Thyroid gland (tissue), 4 donors: ENCODE measurements around the gene TRIM3. TPM values are rescaled to one million over a fixed set of nuclear protein-coding genes. Genes with fewer than 3 reads are reported as not detected.

ENCODE experiments used
- DNase-seq, 2 donors: peaks; one replicate each; pipeline ENCODE4 v3.0.0-alpha.2; 2019
- H3K27ac ChIP-seq, 3 donors: fragments of 200-600 bp; sonication (generic); 1 replicate in 2 of 3; 2 replicates in 1 of 3; pipeline ENCODE4 v1.5.1; 2016 to 2019; ENCODE audit warnings: mild to moderate bottlenecking in 1 of 3, moderate library complexity in 1 of 3
- H3K27me3 ChIP-seq: fragments of 200-600 bp; sonication (generic); one replicate; pipeline ENCODE4 v1.5.1; 2019
- H3K36me3 ChIP-seq, 2 donors: fragments of 200-600 bp; sonication (generic); one replicate each; pipeline ENCODE4 v1.5.1; 2016 to 2019
- H3K4me1 ChIP-seq, 2 donors: fragments of 200-600 bp; sonication (generic); one replicate each; pipeline ENCODE4 v1.5.1; 2017 to 2019
- H3K4me3 ChIP-seq, 3 donors: fragments of 200-600 bp; sonication (generic); replicated peaks in 1 of 3; 1 replicate in 2 of 3; 2 replicates in 1 of 3; pipeline ENCODE4 v1.5.1; 2016; ENCODE audit warnings: mild to moderate bottlenecking in 1 of 3
- H3K9me3 ChIP-seq: fragments of 200-600 bp; sonication (generic); one replicate; pipeline ENCODE4 v1.5.1; 2017
- CTCF ChIP-seq, 6 experiments: fragments of 200-600 bp in 3 of 6; fragments of 450-650 bp in 3 of 6; sonication (generic) in 3 of 6; IDR thresholded peaks; one replicate each; pipeline ENCODE4 v1.5.1; 2016 to 2019; ENCODE audit warnings: antibody characterized with exemption in 6 of 6, mild to moderate bottlenecking in 2 of 6, inconsistent platforms in 1 of 6, moderate library complexity in 1 of 6
- POLR2A ChIP-seq, 2 donors: fragments of 450-650 bp; IDR thresholded peaks; one replicate each; pipeline ENCODE4 v1.6.1; 2017; ENCODE audit warnings: antibody characterized with exemption in 2 of 2, mild to moderate bottlenecking in 2 of 2, moderate library complexity in 1 of 2
- WGBS, 2 donors: methylation state at CpG; one replicate each; pipeline ENCODE4 v1.1.5; 2017; 5-methylcytosine and 5-hydroxymethylcytosine counted together
- intact Hi-C: fragments of 100-400 bp; cut with DNase I; formaldehyde crosslinking; loops from one replicate; pipeline ENCODE4 v1.15.1; 2023
- total RNA-seq, 4 donors: library from RNA; depleted of rRNA; stranded (reverse); fragments of >200 nt; gene quantifications; one replicate each; pipeline ENCODE4 v1.2.3, GENCODE V29; 2016

The TRIM3 gene
- total RNA-seq, 4 donors from 2014 or later, result 11.0 to 20.8 (median 14.6) TPM

GRCh38 chr11:6402061-6402470 is 71.7 kb downstream of the TRIM3 start:
- Histone ChIP-seq H3K4me1 (no peaks in the 10 kb centered on the region), H3K27me3 (no peaks in the 10 kb centered on the region), H3K9me3 (no peaks in the 10 kb centered on the region), H3K4me3 (no peak overlapping the region), H3K27ac (no peak overlapping the region), H3K36me3 (peaks cover 0 to 3% of the 10 kb centered on the region in 2 donors)
- no peak for TF ChIP-seq CTCF (IDR thresholded peaks at IDR 0.05)
- TF ChIP-seq POLR2A (IDR thresholded peaks at IDR 0.05), result no peak
- intact Hi-C loops, result no loop called here
- 88 to 93% methylated on average over 11 to 12 of the region's 12 CpGs for WGBS, 2 donors
- no peak for DNase-seq

DNA sequence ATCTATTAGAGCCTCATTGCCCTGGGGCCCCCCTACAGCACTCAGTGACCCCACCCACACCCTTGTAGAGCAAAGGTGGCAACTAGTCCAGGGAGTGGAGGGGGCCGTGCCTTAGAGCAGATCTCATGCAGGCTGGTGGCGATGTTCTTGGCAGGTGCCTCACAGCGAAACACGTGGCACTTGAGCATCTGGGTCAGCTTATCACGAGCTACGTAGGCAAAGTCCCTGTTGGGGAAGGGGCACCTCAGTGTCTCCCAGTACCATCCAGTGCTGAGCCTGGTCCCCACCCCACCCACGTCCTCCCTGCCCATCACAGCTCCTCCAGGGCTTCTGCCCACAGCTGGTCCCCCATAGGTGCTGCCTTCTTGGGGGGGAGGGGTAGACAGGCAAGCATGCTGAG is 72.3 kb downstream of the TRIM3 start:
- Histone ChIP-seq H3K27me3 (no peaks in the 10 kb centered on the region), H3K36me3 (peaks cover 0 to 3% of the 10 kb centered on the region in 2 donors), H3K4me1 (no peaks in the 10 kb centered on the region), H3K9me3 (no peaks in the 10 kb centered on the region), H3K27ac (no peak overlapping the region), H3K4me3 (no peak overlapping the region)
- 96 to 100% methylated on average over 2 to 4 of the region's 7 CpGs for WGBS, 2 donors
- intact Hi-C loops, result no loop called here
- no peak for TF ChIP-seq POLR2A (IDR thresholded peaks at IDR 0.05)
- TF ChIP-seq CTCF (IDR thresholded peaks at IDR 0.05), result no peak
- no peak for DNase-seq

GRCh38 chr11:6400431-6401345 is 73.1 kb downstream of the TRIM3 start:
- TF ChIP-seq CTCF (IDR thresholded peaks at IDR 0.05) (no peak), POLR2A (IDR thresholded peaks at IDR 0.05) (no peak)
- H3K36me3 ChIP-seq, result peaks cover 0 to 3% of the 10 kb centered on the region in 2 donors
- DNase-seq, result no peak
- H3K27me3 ChIP-seq, result no peaks in the 10 kb centered on the region
- intact Hi-C loops, result no loop called here
- H3K27ac ChIP-seq, result no peak overlapping the region
- H3K4me3 ChIP-seq, result no peak overlapping the region
- WGBS, 2 donors, result 96 to 97% methylated on average over 15 of the region's 15 CpGs
- no peaks in the 10 kb centered on the region for H3K9me3 ChIP-seq
- no peaks in the 10 kb centered on the region for H3K4me1 ChIP-seq

Other genes with a start within 250 kb of the TRIM3 start
- 10 to 100 TPM; 37.1 to 60.8 (median 43.6) TPM for gene FHIP1B, start 239.3 kb downstream of the TRIM3 start, total RNA-seq
- gene CNGA4, start 234.9 kb downstream of the TRIM3 start, total RNA-seq, result under 1 TPM in 2 of 4 donors, not detected in 2; 0.39 to 0.67 TPM
- gene CCKBR, start 214.1 kb downstream of the TRIM3 start, total RNA-seq, result 1 to 10 TPM in 1 of 4 donors, not detected in 3; 1.0 TPM
- gene CAVIN3, start 153.4 kb downstream of the TRIM3 start, total RNA-seq, result 10 to 100 TPM; 18.6 to 36.5 (median 30.1) TPM
- gene SMPD1, start 83.5 kb downstream of the TRIM3 start, total RNA-seq, result 10 to 100 TPM; 39.6 to 82.4 (median 57.6) TPM
- gene APBB1, start 54.8 kb downstream of the TRIM3 start, total RNA-seq, result 10 to 100 TPM; 36.4 to 54.1 (median 45.4) TPM
- under 1 TPM in 2 of 4 donors, not detected in 2; 0.33 to 0.67 TPM for gene HPX, start 33.0 kb downstream of the TRIM3 start, total RNA-seq
- gene ARFIP2, start 7.4 kb upstream of the TRIM3 start, total RNA-seq, result 100 to 1,000 TPM in 2 of 4 donors, 10 to 100 TPM in 2; 86.7 to 124 (median 96.2) TPM
- gene TIMM10B, start 7.6 kb upstream of the TRIM3 start, total RNA-seq, result 10 to 100 TPM; 42.1 to 72.0 (median 56.3) TPM
- 10 to 100 TPM; 10.9 to 21.8 (median 14.9) TPM for gene DNHD1, start 23.3 kb upstream of the TRIM3 start, total RNA-seq
- 10 to 100 TPM; 12.9 to 36.7 (median 18.8) TPM for gene RRP8, start 129.7 kb upstream of the TRIM3 start, total RNA-seq
- 100 to 1,000 TPM; 101 to 144 (median 121) TPM for gene ILK, start 129.8 kb upstream of the TRIM3 start, total RNA-seq
- 100 to 1,000 TPM in 3 of 4 donors, 10 to 100 TPM in 1; 96.6 to 113 (median 108) TPM for gene TAF10, start 138.3 kb upstream of the TRIM3 start, total RNA-seq
- 10 to 100 TPM; 51.3 to 97.3 (median 69.1) TPM for gene TPP1, start 145.5 kb upstream of the TRIM3 start, total RNA-seq
- gene DCHS1, start 181.9 kb upstream of the TRIM3 start, total RNA-seq, result 10 to 100 TPM in 1 of 4 donors, 1 to 10 TPM in 3; 5.6 to 14.4 (median 9.6) TPM
- 100 to 1,000 TPM in 2 of 4 donors, 10 to 100 TPM in 2; 37.8 to 579 (median 144) TPM for gene MRPL17, start 209.4 kb upstream of the TRIM3 start, total RNA-seq